ENCODE data around the gene SEC22A.

GRCh38 chr3:123303976-123304560, 102.3 kb downstream of the SEC22A start:
- TF ChIP-seq CTCF (IDR thresholded peaks at IDR 0.05) = no peak
- no peak for TF ChIP-seq ZFX (IDR thresholded peaks at IDR 0.05; ENCODE audit: borderline replicate concordance)

Measured in 22Rv1 (cell line).